ENCODE data around the gene GNPDA2.

Gene GNPDA2

GRCh38 chr4:44661940-44662622, 64.3 kb downstream of the GNPDA2 start:
- TF ChIP-seq CTCF (IDR thresholded peaks at IDR 0.05; ENCODE audit: control insufficient read depth, extremely low read depth, insufficient read depth): no peak
- H3K4me3 ChIP-seq (ENCODE audit: low read depth, low read length): no peak overlapping the region
- no peak for DNase-seq (ENCODE audit: low read depth)

GRCh38 chr4:44660396-44660795, 66.0 kb downstream of the GNPDA2 start:
- TF ChIP-seq CTCF (IDR thresholded peaks at IDR 0.05; ENCODE audit: control insufficient read depth, extremely low read depth, insufficient read depth): no peak
- no peak overlapping the region for H3K4me3 ChIP-seq (ENCODE audit: low read depth, low read length)
- DNase-seq (ENCODE audit: low read depth): no peak

- H3K4me3 ChIP-seq (ENCODE audit: low read depth, low read length): no peak overlapping the region
- DNase-seq (ENCODE audit: low read depth): no peak
- TF ChIP-seq CTCF (IDR thresholded peaks at IDR 0.05; ENCODE audit: control insufficient read depth, extremely low read depth, insufficient read depth): no peak
Observed at GRCh38 chr4:44652002-44652401, 74.4 kb downstream of the GNPDA2 start.

Measured in LNCaP clone FGC (cell line).